WTC11 (cell line): ENCODE data around the gene CCND1.

Experiments used
- MYBL2 ChIP-seq: sonication (generic); formaldehyde crosslinking; IDR thresholded peaks from 2 replicates; pipeline ENCODE4 v1.8.1; 2023; ENCODE audit warnings: mild to moderate bottlenecking, moderate library complexity, missing genetic modification reagents
- TEAD4 ChIP-seq: sonication (generic); formaldehyde crosslinking; IDR thresholded peaks from 2 replicates; pipeline ENCODE4 v1.8.0; 2022; ENCODE audit warnings: mild to moderate bottlenecking, missing genetic modification reagents
- ZNF219 ChIP-seq: sonication (generic); formaldehyde crosslinking; IDR thresholded peaks from 2 replicates; pipeline ENCODE4 v1.8.0; 2023; ENCODE audit warnings: missing genetic modification reagents, mild to moderate bottlenecking, borderline replicate concordance
- TF ChIP-seq, protein P1 (sequence below): sonication (generic); formaldehyde crosslinking; IDR thresholded peaks from 2 replicates; pipeline ENCODE4 v1.8.0; 2022; ENCODE audit warnings: mild to moderate bottlenecking, missing genetic modification reagents

DNA sequence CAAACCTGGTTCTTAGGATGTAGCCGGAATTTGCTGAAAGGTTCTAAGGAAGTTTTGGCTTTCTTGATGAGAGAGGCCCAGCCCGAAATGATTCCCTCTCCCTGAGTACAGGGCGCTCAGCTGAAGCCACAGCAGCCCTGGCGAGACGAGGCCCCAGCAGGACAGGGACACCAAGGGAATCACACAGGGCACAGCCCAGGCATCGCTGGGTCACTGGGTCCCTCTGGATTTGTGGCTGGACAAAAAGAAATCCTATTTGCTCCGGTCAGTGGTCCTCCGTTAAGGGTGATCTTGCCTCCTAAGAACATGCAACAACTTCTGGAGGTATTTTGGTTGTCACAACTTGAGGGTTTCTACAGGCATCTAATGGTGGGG lies 56.5 kb downstream of the CCND1 start:
- TF ChIP-seq, protein P1, sequence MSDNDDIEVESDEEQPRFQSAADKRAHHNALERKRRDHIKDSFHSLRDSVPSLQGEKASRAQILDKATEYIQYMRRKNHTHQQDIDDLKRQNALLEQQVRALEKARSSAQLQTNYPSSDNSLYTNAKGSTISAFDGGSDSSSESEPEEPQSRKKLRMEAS (CRISPR knock-in tag), result no peak
- TF ChIP-seq MYBL2 (no peak), ZNF219 (no peak), TEAD4 (CRISPR knock-in tag) (no peak)
